ENCODE results near the gene CCDC137.

DNA sequence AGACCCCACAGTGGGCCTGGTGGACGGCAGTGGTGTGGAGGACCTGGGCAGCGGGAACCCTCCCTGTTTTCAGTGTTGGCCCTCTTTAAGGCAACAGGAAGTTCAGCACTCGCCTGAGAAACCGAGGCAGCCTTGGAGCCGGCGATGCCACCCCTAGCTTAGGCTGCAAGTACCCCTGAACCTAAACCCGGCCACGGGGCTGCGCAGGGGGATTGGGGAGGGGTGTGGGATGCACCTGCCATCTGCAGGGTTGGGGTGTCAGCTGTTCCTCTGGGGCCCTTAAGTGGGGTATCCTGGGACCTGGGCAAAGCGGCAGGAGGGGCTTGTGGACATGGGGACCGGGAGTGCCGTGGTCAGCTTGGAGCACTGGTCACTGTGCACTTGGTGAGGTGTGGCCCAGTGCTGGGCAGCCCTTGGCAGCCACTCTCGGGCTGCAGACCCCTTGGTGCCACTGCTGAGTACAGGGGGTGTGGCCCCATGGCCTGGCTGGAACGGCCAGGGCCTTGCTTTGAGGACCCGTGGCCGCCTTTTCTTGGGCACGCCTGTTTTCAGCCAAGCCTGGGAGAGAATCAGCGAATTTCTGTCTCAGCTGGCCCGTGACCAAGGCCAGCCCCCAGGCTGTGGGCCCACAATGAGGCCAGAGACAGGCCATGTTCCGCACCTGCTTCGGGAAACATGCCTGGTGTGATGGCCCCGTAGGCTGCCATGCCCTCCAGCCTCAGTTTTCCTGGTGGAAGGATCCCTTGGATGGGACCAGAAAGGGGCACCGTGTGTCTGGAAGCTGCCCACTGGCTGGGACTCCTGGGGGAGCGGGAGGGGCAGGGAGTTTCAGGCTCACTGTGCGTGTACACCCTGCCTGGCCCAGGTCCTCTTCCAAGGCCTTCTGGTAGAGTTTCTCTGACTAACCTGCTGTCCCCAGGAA is 41.4 kb downstream of the CCDC137 start:
- no peak for TF ChIP-seq POLR2A (IDR thresholded peaks at IDR 0.05)
- TF ChIP-seq, protein P1, sequence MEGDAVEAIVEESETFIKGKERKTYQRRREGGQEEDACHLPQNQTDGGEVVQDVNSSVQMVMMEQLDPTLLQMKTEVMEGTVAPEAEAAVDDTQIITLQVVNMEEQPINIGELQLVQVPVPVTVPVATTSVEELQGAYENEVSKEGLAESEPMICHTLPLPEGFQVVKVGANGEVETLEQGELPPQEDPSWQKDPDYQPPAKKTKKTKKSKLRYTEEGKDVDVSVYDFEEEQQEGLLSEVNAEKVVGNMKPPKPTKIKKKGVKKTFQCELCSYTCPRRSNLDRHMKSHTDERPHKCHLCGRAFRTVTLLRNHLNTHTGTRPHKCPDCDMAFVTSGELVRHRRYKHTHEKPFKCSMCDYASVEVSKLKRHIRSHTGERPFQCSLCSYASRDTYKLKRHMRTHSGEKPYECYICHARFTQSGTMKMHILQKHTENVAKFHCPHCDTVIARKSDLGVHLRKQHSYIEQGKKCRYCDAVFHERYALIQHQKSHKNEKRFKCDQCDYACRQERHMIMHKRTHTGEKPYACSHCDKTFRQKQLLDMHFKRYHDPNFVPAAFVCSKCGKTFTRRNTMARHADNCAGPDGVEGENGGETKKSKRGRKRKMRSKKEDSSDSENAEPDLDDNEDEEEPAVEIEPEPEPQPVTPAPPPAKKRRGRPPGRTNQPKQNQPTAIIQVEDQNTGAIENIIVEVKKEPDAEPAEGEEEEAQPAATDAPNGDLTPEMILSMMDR (IDR thresholded peaks at IDR 0.05): no peak
